HG03439 (cell line): Measurements from ENCODE around the gene NOTCH4.

Experiments used
- ATAC-seq: cut with Tn5 transposase; IDR thresholded peaks from one replicate; pipeline ENCODE4 v1.9.1; 2021; ENCODE audit warnings: mild to moderate bottlenecking, moderate library complexity; ENCODE audit not compliant: unreplicated experiment

Gene NOTCH4

DNA sequence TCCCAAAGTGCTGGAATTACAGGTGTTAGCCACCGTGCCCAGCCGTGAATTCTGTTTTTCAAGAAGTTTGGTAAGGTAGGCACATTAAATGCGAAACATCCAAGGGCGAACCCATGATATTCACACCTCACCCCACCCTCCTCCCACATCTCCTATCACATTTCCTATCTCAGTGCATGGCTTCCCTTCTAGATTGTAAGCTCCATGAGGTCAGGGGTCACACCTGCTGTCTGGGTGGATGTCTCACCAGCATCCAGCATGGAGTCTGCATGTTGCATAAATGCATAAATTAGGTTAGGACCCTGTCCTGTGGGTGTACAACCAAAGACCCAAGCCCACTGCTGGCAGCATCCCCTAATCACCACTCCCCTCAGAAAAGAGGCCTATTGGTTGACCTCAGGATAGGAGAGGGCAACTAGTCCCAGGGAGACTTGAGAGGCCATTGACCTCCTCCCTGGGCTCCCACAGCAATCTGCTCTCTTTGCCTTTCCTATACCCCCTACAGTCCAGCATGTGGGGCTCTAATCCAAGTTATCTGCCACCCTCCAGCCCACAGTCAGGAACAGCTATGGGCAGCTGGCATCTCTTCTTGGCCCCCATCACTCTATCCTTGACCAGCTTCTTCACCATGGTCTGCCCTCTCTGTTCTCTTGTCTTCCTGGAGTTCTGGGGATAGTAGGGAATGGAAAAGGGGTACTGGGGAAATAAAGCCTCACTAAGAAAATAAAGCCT lies 76.3 kb downstream of the NOTCH4 start:
- ATAC-seq, result no peak

DNA sequence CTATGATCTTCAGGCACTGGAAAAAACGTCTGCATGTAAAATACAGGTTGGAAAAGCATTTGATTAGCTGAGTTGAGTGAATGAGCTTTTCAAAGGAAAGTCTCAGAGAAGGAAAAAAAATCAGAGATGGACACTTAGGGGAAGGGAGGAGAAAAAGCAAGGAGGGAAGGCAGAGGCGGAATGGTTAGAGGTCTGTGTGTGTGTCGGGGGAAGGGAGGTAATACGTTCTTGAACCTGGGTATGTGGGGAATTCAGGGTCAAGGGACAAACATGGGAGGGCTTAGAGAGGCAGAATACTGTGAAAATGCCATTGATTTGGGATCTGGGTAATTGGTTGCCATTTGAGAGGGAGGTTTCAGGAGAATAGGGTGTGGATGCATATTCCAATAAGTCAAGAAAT lies 77.2 kb downstream of the NOTCH4 start:
- no peak for ATAC-seq

DNA sequence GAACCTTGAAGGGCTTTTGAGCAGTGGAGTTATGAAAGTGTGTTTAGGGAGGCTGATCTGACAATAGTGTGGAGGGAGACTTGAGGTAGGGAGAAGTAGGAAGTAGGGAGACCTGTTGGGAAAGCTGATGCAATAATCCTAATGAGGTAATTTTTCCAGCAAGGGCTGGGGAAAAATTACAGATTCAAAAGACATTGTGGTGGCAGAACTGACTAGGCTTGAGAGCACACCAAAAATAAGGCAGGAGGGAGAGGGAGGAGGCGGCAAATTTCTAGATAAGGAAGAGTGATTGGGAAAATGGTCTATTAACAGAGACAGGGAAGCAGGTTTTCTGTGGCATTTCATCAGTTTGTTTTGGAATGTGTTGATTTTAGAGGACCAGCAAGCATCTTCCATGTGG lies 77.6 kb downstream of the NOTCH4 start:
- no peak for ATAC-seq
